ENCODE results near the gene WWOX.

Gene WWOX

GRCh38 chr16:78666318-78666717 lies 566.9 kb downstream of the WWOX start:
- TF ChIP-seq SIN3A (IDR thresholded peaks at IDR 0.05; ENCODE audit: borderline replicate concordance, insufficient read depth, low read length) (no peak), TAF1 (IDR thresholded peaks at IDR 0.05; ENCODE audit: borderline replicate concordance, insufficient read depth, low read length) (no peak), FOXP2 (optimal IDR thresholded peaks at IDR 0.05; ENCODE audit: borderline replicate concordance, extremely low read depth, extremely low read length, insufficient read depth) (no peak), POLR2AphosphoS5 (IDR thresholded peaks at IDR 0.05; ENCODE audit: low read depth, low read length) (no peak), REST (IDR thresholded peaks at IDR 0.05; ENCODE audit: insufficient read depth in 1 of 2, low read depth in 2 of 2, low read length in 2 of 2) (no peak)

- TF ChIP-seq POLR2AphosphoS5 (IDR thresholded peaks at IDR 0.05; ENCODE audit: low read depth, low read length): no peak
- no peak for TF ChIP-seq FOXP2 (optimal IDR thresholded peaks at IDR 0.05; ENCODE audit: borderline replicate concordance, extremely low read depth, extremely low read length, insufficient read depth)
- no peak for TF ChIP-seq SIN3A (IDR thresholded peaks at IDR 0.05; ENCODE audit: borderline replicate concordance, insufficient read depth, low read length)
- TF ChIP-seq TAF1 (IDR thresholded peaks at IDR 0.05; ENCODE audit: borderline replicate concordance, insufficient read depth, low read length): no peak
- no peak for TF ChIP-seq REST (IDR thresholded peaks at IDR 0.05; ENCODE audit: insufficient read depth in 1 of 2, low read depth in 2 of 2, low read length in 2 of 2)
These were observed 568.2 kb downstream of the WWOX start for GRCh38 chr16:78667675-78668074.

DNA sequence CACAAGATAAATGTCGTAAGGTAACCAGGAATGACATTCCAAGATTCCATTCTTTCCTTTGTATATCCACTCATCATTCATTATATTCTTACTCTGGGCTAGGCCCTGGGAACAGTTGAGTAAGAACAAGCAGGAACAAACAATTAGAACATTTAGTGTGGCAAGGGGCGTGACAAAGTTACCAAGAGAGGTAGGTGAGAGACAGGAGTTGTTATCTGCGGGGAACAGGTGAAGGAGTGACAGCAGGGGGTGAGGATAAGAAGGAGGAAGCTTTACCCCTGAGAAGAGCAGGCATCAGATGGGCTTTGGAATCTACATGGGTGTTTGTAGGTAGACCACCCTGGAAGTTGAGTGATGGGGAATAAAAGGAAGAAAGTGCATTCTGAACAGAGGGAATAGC lies 568.9 kb downstream of the WWOX start:
- TF ChIP-seq REST (IDR thresholded peaks at IDR 0.05; ENCODE audit: insufficient read depth in 1 of 2, low read depth in 2 of 2, low read length in 2 of 2): no peak
- TF ChIP-seq POLR2AphosphoS5 (IDR thresholded peaks at IDR 0.05; ENCODE audit: low read depth, low read length): no peak
- TF ChIP-seq TAF1 (IDR thresholded peaks at IDR 0.05; ENCODE audit: borderline replicate concordance, insufficient read depth, low read length): no peak
- no peak for TF ChIP-seq SIN3A (IDR thresholded peaks at IDR 0.05; ENCODE audit: borderline replicate concordance, insufficient read depth, low read length)
- no peak for TF ChIP-seq FOXP2 (optimal IDR thresholded peaks at IDR 0.05; ENCODE audit: borderline replicate concordance, extremely low read depth, extremely low read length, insufficient read depth)

GRCh38 chr16:78669994-78670393 lies 570.5 kb downstream of the WWOX start:
- TF ChIP-seq TAF1 (IDR thresholded peaks at IDR 0.05; ENCODE audit: borderline replicate concordance, insufficient read depth, low read length) (no peak), POLR2AphosphoS5 (IDR thresholded peaks at IDR 0.05; ENCODE audit: low read depth, low read length) (no peak), FOXP2 (optimal IDR thresholded peaks at IDR 0.05; ENCODE audit: borderline replicate concordance, extremely low read depth, extremely low read length, insufficient read depth) (no peak), REST (IDR thresholded peaks at IDR 0.05; ENCODE audit: insufficient read depth in 1 of 2, low read depth in 2 of 2, low read length in 2 of 2) (no peak), SIN3A (IDR thresholded peaks at IDR 0.05; ENCODE audit: borderline replicate concordance, insufficient read depth, low read length) (no peak)
